COLO668 (cell line): ENCODE measurements around the gene BANK1.

Experiments
- DNase-seq: peaks from one replicate; lab custom pipeline; 2025; ENCODE audit not compliant: unreplicated experiment; lab: John Stamatoyannopoulos, UW

The BANK1 gene, protein sequence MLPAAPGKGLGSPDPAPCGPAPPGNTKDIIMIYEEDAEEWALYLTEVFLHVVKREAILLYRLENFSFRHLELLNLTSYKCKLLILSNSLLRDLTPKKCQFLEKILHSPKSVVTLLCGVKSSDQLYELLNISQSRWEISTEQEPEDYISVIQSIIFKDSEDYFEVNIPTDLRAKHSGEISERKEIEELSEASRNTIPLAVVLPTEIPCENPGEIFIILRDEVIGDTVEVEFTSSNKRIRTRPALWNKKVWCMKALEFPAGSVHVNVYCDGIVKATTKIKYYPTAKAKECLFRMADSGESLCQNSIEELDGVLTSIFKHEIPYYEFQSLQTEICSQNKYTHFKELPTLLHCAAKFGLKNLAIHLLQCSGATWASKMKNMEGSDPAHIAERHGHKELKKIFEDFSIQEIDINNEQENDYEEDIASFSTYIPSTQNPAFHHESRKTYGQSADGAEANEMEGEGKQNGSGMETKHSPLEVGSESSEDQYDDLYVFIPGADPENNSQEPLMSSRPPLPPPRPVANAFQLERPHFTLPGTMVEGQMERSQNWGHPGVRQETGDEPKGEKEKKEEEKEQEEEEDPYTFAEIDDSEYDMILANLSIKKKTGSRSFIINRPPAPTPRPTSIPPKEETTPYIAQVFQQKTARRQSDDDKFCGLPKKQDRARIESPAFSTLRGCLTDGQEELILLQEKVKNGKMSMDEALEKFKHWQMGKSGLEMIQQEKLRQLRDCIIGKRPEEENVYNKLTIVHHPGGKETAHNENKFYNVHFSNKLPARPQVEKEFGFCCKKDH

DNA sequence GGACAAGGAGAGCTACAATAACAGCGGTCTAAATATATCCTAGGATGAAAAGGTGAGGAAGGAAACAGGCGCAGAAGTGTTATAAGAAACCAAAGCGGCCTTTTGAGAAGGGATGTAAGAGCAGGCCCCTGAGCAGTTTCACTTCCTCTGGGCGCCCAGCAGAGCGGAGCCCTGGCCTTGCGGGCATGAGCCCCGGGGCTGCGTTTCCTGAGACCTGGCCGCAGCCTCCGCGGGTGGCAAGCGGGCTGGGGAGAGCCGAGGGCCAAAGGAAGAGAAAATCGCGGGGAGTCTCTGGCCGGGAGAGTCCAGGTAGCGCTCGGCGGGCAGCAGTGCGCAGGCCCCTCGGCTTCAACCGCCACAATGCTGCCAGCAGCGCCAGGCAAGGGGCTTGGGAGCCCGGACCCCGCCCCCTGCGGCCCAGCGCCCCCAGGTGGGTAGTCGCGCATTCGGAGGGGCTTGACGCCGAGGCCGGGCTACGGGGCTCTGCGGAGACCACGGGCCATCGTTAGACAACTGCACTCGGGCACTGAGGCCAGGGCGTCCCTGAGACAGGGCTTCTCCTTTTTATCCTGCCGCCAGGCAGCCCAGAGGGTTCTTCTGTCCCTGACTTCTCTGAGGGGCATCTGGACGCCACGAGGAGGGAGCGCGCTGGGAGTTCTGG lies at the start of gene BANK1:
TSS of gene BANK1 (plus strand) at position 210 of the 661 bp plus-strand sequence. CDS start at position 361, 151 bp downstream.
- DNase-seq = peak; percentile 78

DNA sequence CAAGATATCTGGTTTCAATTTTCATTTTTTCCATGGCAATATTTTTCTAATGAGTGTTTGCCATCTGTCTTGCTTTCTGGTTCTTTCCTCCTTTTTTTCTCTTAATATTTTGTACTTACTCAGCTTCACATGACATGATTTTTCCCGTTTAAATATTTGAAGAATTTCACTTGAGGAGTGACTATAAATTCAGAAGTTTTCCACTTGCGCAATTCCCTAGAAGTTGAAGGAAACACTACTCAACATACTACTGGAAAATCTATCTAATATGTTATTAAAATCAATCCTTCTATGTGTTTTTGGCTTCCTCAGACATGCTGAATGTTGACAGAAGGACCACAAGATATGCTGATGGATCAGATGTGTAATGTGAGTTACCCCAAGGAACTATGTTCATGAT lies 36.8 kb upstream of the BANK1 start:
- no peak for DNase-seq

DNA sequence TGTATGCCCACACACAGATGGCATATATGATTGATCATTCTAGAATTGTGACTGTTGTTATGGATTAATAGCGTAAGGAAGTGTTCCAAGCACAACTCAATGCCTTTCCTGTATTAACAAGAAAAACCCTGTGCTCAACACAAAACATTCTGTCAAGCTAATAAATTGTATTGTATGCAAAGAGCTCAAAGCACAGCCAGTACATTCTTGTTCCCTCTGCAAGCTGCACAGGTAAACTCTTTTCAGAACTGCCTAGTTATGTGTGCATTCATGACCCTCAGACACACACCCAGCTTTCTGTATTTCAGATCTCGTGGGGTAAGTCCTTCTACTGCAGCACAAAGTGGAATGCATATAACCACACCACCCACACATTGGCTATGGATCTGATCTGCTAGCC lies 34.3 kb upstream of the BANK1 start:
- DNase-seq = no peak

DNA sequence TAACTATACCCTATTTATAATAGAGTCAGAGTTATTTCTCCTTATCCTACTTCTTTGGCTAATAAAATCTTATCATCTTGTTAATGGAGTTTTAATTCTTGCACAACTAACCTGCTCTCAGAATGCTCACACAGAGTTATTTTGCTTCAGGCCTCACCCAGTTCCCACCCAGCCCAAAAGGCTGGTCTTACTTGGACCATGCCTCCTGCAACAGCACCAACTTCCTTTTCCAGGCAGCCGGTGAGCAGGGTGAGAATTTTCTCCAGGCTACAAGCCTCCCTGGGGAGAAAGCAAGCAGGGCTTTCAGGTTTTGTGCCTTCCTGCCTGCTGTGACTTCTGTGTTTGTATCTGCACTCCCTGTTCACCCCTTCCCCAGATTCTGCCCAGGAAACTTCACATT lies 29.1 kb upstream of the BANK1 start:
- no peak for DNase-seq

DNA sequence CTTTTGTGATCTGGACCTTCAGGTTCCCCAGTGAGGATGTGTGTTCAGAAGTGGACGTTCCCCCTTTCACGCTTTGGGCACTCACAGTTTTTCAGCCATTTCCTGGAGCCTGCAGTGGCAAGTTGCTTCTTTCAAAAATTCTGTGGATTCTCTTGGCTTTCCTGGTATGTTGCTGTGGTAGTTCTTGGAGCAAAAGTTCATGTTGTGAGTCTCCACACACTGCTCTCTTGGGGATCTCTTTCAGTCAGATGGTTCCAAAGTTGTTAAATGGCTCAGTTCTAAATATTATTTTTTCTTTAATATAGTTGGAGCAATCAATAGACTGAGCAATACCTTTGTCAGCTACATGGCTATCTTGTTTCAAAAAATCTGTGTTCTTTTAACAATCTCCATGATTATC lies 28.5 kb upstream of the BANK1 start:
- no peak for DNase-seq

- no peak for DNase-seq
Measured at GRCh38 chr4:101762534-101762933, 28.0 kb upstream of the BANK1 start.

DNA sequence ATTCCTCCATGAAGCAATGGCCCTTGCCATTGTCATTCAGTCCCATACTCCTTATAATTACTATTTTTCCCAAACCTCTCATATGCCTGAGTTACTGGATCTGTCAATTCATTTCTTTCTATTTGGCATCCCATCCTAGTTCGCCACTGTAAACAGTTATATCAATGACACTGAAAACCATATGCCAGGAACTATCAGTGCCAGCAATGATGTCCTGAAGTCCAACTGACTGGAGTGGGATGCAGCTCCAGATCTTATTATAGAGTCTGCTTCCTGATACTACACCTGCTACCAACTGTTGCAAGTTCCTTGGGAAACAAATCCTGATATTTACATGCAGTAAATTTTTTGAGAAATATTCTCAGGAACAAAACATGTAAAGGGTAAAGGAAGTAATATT lies 27.0 kb upstream of the BANK1 start:
- no peak for DNase-seq

DNA sequence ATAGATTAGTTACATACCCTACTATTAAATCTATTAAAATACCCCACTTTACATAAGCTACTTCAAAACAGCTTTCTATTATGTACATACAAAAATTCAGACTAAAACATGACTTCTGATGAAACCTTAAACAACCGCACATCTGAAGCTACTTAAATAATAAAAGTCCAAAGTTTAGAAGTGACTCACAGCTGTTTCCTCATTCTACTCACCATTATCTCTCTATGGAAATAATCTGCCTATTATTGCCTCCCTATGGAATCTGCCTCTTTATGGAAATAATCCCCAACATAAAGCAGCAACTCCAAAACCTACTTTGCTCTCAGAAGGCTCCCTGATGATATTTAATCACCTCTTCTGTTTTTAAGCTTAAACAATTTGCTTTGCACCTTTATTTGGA lies 15.7 kb upstream of the BANK1 start:
- DNase-seq = no peak

DNA sequence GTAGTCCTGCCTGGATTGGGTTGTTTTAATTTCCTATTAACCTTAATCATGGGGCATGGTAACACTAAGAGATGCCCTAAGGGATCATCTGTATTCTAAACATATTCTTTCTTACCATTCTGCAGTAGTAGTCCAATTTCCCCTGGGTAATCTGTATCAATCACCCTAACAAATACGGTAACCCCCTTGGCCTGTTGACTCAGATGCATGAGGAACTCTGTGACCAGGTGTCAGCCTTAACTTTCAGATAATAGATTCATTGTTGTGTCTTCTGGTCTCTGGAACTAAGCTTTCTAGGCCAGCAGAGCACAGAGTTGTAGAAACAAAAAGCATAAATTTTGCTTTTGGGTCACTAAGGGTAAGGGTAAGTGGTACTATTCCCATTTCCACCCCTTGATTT lies 13.1 kb upstream of the BANK1 start:
- DNase-seq = no peak

- no peak for DNase-seq
Measured at GRCh38 chr4:101780284-101780683, 10.2 kb upstream of the BANK1 start.

GRCh38 chr4:101782546-101782945 lies 8.0 kb upstream of the BANK1 start:
- no peak for DNase-seq

- no peak for DNase-seq
Measured at GRCh38 chr4:101784957-101785356, 5.6 kb upstream of the BANK1 start.

DNA sequence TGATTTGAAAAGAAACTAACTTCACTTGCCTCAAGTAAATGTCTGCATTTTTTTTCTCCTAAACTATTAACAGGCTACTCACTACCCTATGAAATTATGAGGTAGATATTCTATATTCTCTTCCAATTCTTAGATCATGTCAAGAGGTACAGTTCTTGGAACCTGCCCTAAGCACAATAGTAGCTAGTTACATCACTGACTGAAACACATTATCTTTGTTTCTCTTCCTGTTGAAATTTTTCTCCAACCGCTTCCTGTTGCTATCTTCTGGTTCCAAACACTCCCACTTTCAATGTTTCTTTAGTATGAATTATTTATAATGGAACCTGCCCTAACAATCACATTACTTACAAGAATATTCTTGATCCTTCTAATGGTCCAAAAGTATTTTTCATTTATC lies 5.0 kb upstream of the BANK1 start:
- no peak for DNase-seq

DNA sequence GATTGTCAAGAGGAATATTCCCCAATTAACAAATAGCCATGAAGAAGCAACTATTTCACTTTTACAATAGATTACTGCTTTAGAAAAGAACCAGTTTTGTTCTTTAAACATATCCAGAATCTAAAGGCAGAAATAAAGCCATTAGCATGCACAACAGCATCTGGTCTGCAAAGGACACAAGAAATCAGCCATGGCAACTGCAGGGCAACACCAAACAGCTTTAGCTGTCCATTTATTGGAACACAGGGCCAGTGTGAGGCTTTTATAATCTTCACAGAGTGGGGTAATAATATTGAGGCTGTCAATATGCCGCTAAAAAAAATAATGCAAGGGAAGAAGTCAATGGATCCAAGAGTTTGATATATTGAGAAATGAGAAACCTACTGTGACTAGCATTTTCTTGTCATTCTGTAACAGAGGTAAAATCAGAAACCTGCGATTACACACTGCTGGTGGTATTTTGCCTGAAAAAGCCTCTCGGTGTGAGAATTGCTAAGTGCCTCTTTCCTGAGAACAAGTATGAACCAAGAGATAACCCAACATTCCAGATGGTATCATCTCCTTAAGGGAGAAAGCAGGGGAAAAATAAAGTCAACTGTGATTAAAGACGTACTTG lies 2.7 kb upstream of the BANK1 start:
- no peak for DNase-seq

GRCh38 chr4:101791182-101791558 lies 640 bp downstream of the BANK1 start:
- peak; percentile 61 for DNase-seq

DNA sequence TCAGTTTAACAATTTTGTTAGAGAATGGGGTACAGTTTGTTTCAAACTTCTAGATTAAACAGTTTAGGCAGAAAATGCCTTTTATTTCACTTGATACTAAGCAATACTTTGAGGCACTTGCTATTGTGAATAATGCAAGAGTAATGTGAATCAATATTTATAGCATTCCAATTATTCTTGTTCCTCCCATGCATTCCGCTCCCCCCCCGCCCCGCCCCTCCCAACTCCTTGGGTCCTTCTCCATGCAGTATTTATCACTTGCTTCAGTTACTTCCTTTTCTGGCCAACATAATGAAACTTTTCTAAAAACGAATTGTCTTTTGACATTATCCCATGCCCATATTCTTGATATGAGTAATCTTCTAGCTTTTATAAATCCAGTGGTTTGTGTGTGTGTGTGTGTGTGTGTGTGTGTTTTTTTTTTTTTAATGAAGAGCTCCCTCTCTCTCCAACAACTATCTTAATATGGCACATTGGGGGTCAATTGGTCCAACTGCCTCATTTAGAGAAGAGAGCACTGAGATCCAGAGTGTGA lies 1.6 kb downstream of the BANK1 start:
- DNase-seq = no peak

DNA sequence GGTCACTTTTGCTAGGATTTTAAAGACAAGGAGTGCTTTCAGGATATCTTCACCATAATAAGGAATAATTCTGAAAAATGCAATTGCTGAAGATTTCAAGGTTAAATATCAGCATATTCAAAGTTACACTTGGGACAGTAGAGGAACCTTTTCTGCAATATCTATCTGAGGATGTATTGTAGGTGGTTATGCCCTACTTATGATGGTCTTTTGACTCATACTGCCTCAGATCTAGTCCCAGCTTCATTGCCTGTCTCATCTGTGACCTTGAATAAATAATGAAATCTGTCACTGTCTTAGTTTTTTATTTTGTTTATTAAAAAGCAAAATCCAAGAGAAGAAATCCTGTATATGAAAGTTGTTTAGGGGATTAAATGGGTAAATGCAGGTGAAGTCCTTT lies 2.9 kb downstream of the BANK1 start:
- DNase-seq = no peak

GRCh38 chr4:101794806-101795205 lies 4.3 kb downstream of the BANK1 start:
- DNase-seq = no peak

DNA sequence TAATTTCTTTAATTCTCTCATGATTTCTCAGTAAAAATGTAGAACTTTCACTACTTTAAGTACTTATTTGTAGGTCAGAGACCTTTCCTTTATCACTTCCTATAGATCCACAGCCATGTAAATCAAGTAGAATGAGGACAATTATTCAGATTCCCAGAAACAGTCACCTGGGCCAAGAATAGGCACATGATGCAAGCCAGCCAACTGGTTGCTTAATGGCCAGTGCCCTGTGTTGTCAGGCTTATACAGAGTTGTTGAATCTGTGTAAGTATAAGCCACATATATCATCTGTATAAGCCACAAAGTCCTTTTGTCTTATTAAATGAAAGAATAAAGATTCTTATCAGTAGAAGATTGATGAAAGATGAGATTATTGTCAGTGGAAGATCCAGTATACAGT lies 5.2 kb downstream of the BANK1 start:
- no peak for DNase-seq

- no peak for DNase-seq
Measured at GRCh38 chr4:101801958-101802357, 11.4 kb downstream of the BANK1 start.

- DNase-seq = no peak
Measured at GRCh38 chr4:101806914-101807313, 16.4 kb downstream of the BANK1 start.
